ENCODE results near the gene RTKN2. TPM values are rescaled to one million over a fixed set of nuclear protein-coding genes. Genes with fewer than 3 reads are reported as not detected.

Gene RTKN2
- total RNA-seq, 4 donors from 2014 or later, result 12.0 TPM; not detected in 3

GRCh38 chr10:62261666-62262065 is 7.0 kb downstream of the RTKN2 start:
- DNase-seq, result no peak
- Histone ChIP-seq H3K27ac (no peak overlapping the region), H3K4me3 (no peak overlapping the region), H3K9me3 (no peaks in the 10 kb centered on the region), H3K36me3 (no peaks in the 10 kb centered on the region), H3K27me3 (no peaks in the 10 kb centered on the region), H3K4me1 (no peaks in the 10 kb centered on the region)
- intact Hi-C loops (cut with DNase I; ENCODE audit: low total_unique reads), result no loop called here
- TF ChIP-seq POLR2A (IDR thresholded peaks at IDR 0.05), result no peak
- TF ChIP-seq CTCF (IDR thresholded peaks at IDR 0.05), result no peak

GRCh38 chr10:62259998-62260397 is 8.6 kb downstream of the RTKN2 start:
- no peaks in the 10 kb centered on the region for H3K27me3 ChIP-seq
- H3K27ac ChIP-seq, result no peak overlapping the region
- H3K9me3 ChIP-seq, result no peaks in the 10 kb centered on the region
- H3K4me3 ChIP-seq, result no peak overlapping the region
- TF ChIP-seq CTCF (IDR thresholded peaks at IDR 0.05) (no peak), POLR2A (IDR thresholded peaks at IDR 0.05) (no peak)
- intact Hi-C loops (cut with DNase I; ENCODE audit: low total_unique reads), result no loop called here
- H3K4me1 ChIP-seq, result no peaks in the 10 kb centered on the region
- DNase-seq, result no peak
- H3K36me3 ChIP-seq, result no peaks in the 10 kb centered on the region

- Histone ChIP-seq H3K27ac (no peak overlapping the region), H3K36me3 (no peaks in the 10 kb centered on the region), H3K4me1 (no peaks in the 10 kb centered on the region), H3K27me3 (no peaks in the 10 kb centered on the region), H3K4me3 (no peak overlapping the region), H3K9me3 (no peaks in the 10 kb centered on the region)
- TF ChIP-seq POLR2A (IDR thresholded peaks at IDR 0.05), result no peak
- TF ChIP-seq CTCF (IDR thresholded peaks at IDR 0.05), result no peak
- intact Hi-C loops (cut with DNase I; ENCODE audit: low total_unique reads), result no loop called here
- DNase-seq, result no peak
These were observed 9.2 kb downstream of the RTKN2 start for GRCh38 chr10:62259456-62259855.

- Histone ChIP-seq H3K9me3 (no peaks in the 10 kb centered on the region), H3K4me1 (no peaks in the 10 kb centered on the region), H3K27me3 (no peaks in the 10 kb centered on the region), H3K36me3 (no peaks in the 10 kb centered on the region), H3K4me3 (no peak overlapping the region), H3K27ac (no peak overlapping the region)
- TF ChIP-seq CTCF (IDR thresholded peaks at IDR 0.05), result no peak
- no peak for TF ChIP-seq POLR2A (IDR thresholded peaks at IDR 0.05)
- no peak for DNase-seq
- intact Hi-C loops (cut with DNase I; ENCODE audit: low total_unique reads), result no loop called here
These were observed 9.7 kb downstream of the RTKN2 start for GRCh38 chr10:62258926-62259325.

- intact Hi-C loops (cut with DNase I; ENCODE audit: low total_unique reads), result no loop called here
- Histone ChIP-seq H3K4me3 (no peak overlapping the region), H3K27ac (no peak overlapping the region), H3K27me3 (no peaks in the 10 kb centered on the region), H3K4me1 (no peaks in the 10 kb centered on the region), H3K36me3 (no peaks in the 10 kb centered on the region), H3K9me3 (no peaks in the 10 kb centered on the region)
- TF ChIP-seq CTCF (IDR thresholded peaks at IDR 0.05), result no peak
- TF ChIP-seq POLR2A (IDR thresholded peaks at IDR 0.05), result no peak
- no peak for DNase-seq
These were observed 14.9 kb downstream of the RTKN2 start for GRCh38 chr10:62253704-62254103.
